ENCODE results near the gene RPL34. TPM values are rescaled to one million over a fixed set of nuclear protein-coding genes. Genes with fewer than 3 reads are reported as not detected.
A peak's percentile ranks its signal among the peaks of the same experiment; 100 is the strongest.

The RPL34 gene
- total and polyA plus RNA-seq, 4 donors, result 735 to 5,853 (median 1,671) TPM

GRCh38 chr4:108644237-108644636, 23.9 kb downstream of the RPL34 start:
- H3K27ac ChIP-seq (ENCODE audit: low read depth in 1 of 2, low read length in 1 of 2), result no peak overlapping the region
- TF ChIP-seq, protein P1, sequence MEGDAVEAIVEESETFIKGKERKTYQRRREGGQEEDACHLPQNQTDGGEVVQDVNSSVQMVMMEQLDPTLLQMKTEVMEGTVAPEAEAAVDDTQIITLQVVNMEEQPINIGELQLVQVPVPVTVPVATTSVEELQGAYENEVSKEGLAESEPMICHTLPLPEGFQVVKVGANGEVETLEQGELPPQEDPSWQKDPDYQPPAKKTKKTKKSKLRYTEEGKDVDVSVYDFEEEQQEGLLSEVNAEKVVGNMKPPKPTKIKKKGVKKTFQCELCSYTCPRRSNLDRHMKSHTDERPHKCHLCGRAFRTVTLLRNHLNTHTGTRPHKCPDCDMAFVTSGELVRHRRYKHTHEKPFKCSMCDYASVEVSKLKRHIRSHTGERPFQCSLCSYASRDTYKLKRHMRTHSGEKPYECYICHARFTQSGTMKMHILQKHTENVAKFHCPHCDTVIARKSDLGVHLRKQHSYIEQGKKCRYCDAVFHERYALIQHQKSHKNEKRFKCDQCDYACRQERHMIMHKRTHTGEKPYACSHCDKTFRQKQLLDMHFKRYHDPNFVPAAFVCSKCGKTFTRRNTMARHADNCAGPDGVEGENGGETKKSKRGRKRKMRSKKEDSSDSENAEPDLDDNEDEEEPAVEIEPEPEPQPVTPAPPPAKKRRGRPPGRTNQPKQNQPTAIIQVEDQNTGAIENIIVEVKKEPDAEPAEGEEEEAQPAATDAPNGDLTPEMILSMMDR (IDR thresholded peaks at IDR 0.05; ENCODE audit: control extremely low read depth, extremely low read depth), result no peak
- ATAC-seq (ENCODE audit: insufficient read depth, low FRiP score) (no peak), DNase-seq (no peak)
- H3K4me1 ChIP-seq (ENCODE audit: control insufficient read depth in 5 of 5, insufficient read depth in 5 of 5, low read length in 5 of 5), result no peaks in the 10 kb centered on the region
- H3K36me3 ChIP-seq (ENCODE audit: control insufficient read depth in 4 of 4, insufficient read depth in 4 of 4, low read length in 4 of 4), result no peaks in the 10 kb centered on the region
- H3K9ac ChIP-seq (ENCODE audit: insufficient read depth in 1 of 2, low read length in 2 of 2), result no peak overlapping the region
- WGBS, 2 donors, result 81 to 84% methylated on average over 1 of the region's 1 CpG
- H3K4me3 ChIP-seq, result no peak overlapping the region
- no peaks in the 10 kb centered on the region for H3K27me3 ChIP-seq (ENCODE audit: control insufficient read depth in 3 of 3, insufficient read depth in 3 of 3, low read length in 2 of 3)
- no peaks in the 10 kb centered on the region for H3K9me3 ChIP-seq (ENCODE audit: control insufficient read depth in 4 of 4, insufficient read depth in 3 of 4, low read length in 3 of 4)

DNA sequence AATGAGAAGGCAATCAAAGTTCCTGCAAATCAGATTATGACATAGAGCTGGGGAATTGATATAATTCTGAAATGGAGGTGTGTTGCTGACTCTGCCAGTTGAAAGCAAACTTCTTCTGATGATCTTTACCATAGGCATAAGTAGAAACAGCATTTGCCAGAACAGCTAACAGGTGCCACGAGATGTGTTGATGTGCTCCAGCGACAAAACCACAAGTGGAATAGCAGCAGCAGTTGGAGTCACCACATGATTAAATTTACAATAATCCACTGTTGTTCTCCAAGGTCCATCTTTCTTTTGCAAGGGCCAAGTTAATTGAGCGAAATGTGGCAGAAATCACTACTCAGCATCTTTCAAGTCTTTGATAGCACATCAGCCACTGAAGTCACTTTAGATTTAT, 26.3 kb downstream of the RPL34 start:
- Histone ChIP-seq H3K27me3 (ENCODE audit: control insufficient read depth in 3 of 3, insufficient read depth in 3 of 3, low read length in 2 of 3) (no peaks in the 10 kb centered on the region), H3K9me3 (ENCODE audit: control insufficient read depth in 4 of 4, insufficient read depth in 3 of 4, low read length in 3 of 4) (no peaks in the 10 kb centered on the region), H3K9ac (ENCODE audit: insufficient read depth in 1 of 2, low read length in 2 of 2) (no peak overlapping the region), H3K27ac (ENCODE audit: low read depth in 1 of 2, low read length in 1 of 2) (no peak overlapping the region), H3K36me3 (ENCODE audit: control insufficient read depth in 4 of 4, insufficient read depth in 4 of 4, low read length in 4 of 4) (no peaks in the 10 kb centered on the region), H3K4me1 (ENCODE audit: control insufficient read depth in 5 of 5, insufficient read depth in 5 of 5, low read length in 5 of 5) (peaks cover 0 to 7% (median 2%) of the 10 kb centered on the region in 5 donors), H3K4me3 (no peak overlapping the region)
- WGBS, 2 donors, result 89 to 92% methylated on average over 3 of the region's 3 CpGs
- ATAC-seq (ENCODE audit: insufficient read depth, low FRiP score), result no peak
- TF ChIP-seq, protein P1 (IDR thresholded peaks at IDR 0.05; ENCODE audit: control extremely low read depth, extremely low read depth), result no peak
- DNase-seq, result no peak

GRCh38 chr4:108649863-108650211, 29.5 kb downstream of the RPL34 start:
- H3K27ac ChIP-seq (ENCODE audit: low read depth in 1 of 2, low read length in 1 of 2), result no peak overlapping the region
- TF ChIP-seq, protein P1 (IDR thresholded peaks at IDR 0.05; ENCODE audit: control extremely low read depth, extremely low read depth), result no peak
- H3K9ac ChIP-seq (ENCODE audit: insufficient read depth in 1 of 2, low read length in 2 of 2), result peak overlapping the region in 1 of 2 donors; percentile 32
- WGBS, 2 donors, result 1 to 4% methylated on average over 6 of the region's 6 CpGs
- DNase-seq (no peak), ATAC-seq (ENCODE audit: insufficient read depth, low FRiP score) (no peak)
- peaks cover 0 to 20% (median 5%) of the 10 kb centered on the region in 5 donors for H3K4me1 ChIP-seq (ENCODE audit: control insufficient read depth in 5 of 5, insufficient read depth in 5 of 5, low read length in 5 of 5)
- H3K9me3 ChIP-seq (ENCODE audit: control insufficient read depth in 4 of 4, insufficient read depth in 3 of 4, low read length in 3 of 4), result no peaks in the 10 kb centered on the region
- no peaks in the 10 kb centered on the region for H3K27me3 ChIP-seq (ENCODE audit: control insufficient read depth in 3 of 3, insufficient read depth in 3 of 3, low read length in 2 of 3)
- no peak overlapping the region for H3K4me3 ChIP-seq
- H3K36me3 ChIP-seq (ENCODE audit: control insufficient read depth in 4 of 4, insufficient read depth in 4 of 4, low read length in 4 of 4), result peaks cover 0 to 3% (median 0%) of the 10 kb centered on the region in 4 donors

All from lung (tissue), 12 donors.